OCI-LY1 (cell line): ENCODE results near the gene MACROD2.

Experiments used
- H2AFZ ChIP-seq: fragments of 200-600 bp; sonication (generic), shearing (Covaris generic); 2 replicates; pipeline ENCODE4 v1.6.0; 2014; ENCODE audit warnings: antibody characterized with exemption, mild to moderate bottlenecking, low read length
- H3F3A ChIP-seq: fragments of 200-600 bp; sonication (generic), shearing (Covaris generic); 2 replicates; pipeline ENCODE4 v1.6.0; 2014; ENCODE audit warnings: mild to moderate bottlenecking, antibody characterized with exemption, low read length, moderate library complexity; ENCODE audit not compliant: insufficient read depth
- H3K27ac ChIP-seq: fragments of 200-600 bp; sonication (generic); 2 replicates; pipeline ENCODE4 v1.5.1; 2014; ENCODE audit warnings: low read length, mixed run types, mild to moderate bottlenecking, low read depth; ENCODE audit not compliant: poor library complexity, severe bottlenecking
- H3K27me3 ChIP-seq: fragments of 200-600 bp; sonication (generic); 2 replicates; pipeline ENCODE4 v1.6.0; 2014; ENCODE audit warnings: antibody characterized with exemption, mild to moderate bottlenecking, low read length, moderate library complexity; ENCODE audit not compliant: insufficient read depth
- H3K36me3 ChIP-seq: fragments of 200-600 bp; sonication (generic); 2 replicates; pipeline ENCODE4 v1.6.1; 2014; ENCODE audit warnings: mild to moderate bottlenecking, antibody characterized with exemption, low read length, moderate library complexity, mixed read lengths; ENCODE audit not compliant: insufficient read depth
- H3K4me1 ChIP-seq: fragments of 200-600 bp; sonication (generic); 2 replicates; pipeline ENCODE4 v1.5.1; 2014; ENCODE audit warnings: mild to moderate bottlenecking, low read length, moderate library complexity; ENCODE audit not compliant: insufficient read depth, severe bottlenecking
- H3K4me2 ChIP-seq: fragments of 200-600 bp; sonication (generic), shearing (Covaris generic); 2 replicates; pipeline ENCODE4 v1.6.1; 2014; ENCODE audit warnings: low read length
- H3K4me3 ChIP-seq: fragments of 200-600 bp; sonication (generic); 2 replicates; pipeline ENCODE4 v1.5.1; 2014; ENCODE audit warnings: low read length, low read depth, mild to moderate bottlenecking, mixed read lengths; ENCODE audit not compliant: poor library complexity, severe bottlenecking
- H3K79me2 ChIP-seq: fragments of 200-600 bp; shearing (Covaris generic); 2 replicates; pipeline ENCODE4 v1.6.1; 2016; ENCODE audit warnings: mixed run types, low read length, mixed read lengths; ENCODE audit not compliant: insufficient read depth
- H3K9ac ChIP-seq: fragments of 200-600 bp; sonication (generic), shearing (Covaris generic); 2 replicates; pipeline ENCODE4 v1.6.1; 2014; ENCODE audit warnings: mild to moderate bottlenecking, low read length, mixed read lengths
- H3K9me2 ChIP-seq: fragments of 200-600 bp; sonication (generic), shearing (Covaris generic); 2 replicates; pipeline ENCODE4 v1.6.1; 2014; ENCODE audit warnings: low read depth, mild to moderate bottlenecking, low read length, mixed read lengths
- H3K9me3 ChIP-seq: fragments of 200-600 bp; shearing (Covaris generic); 2 replicates; pipeline ENCODE4 v1.6.1; 2014; ENCODE audit warnings: low read length, mixed read lengths
- H4K20me1 ChIP-seq: fragments of 200-600 bp; sonication (generic), shearing (Covaris generic); 2 replicates; pipeline ENCODE4 v1.6.0; 2016; ENCODE audit warnings: mild to moderate bottlenecking, low read length; ENCODE audit not compliant: insufficient read depth
- CTCF ChIP-seq: fragments of 200-600 bp; sonication (generic), shearing (Covaris generic); IDR thresholded peaks from 2 replicates; pipeline ENCODE4 v1.5.1; 2017; ENCODE audit warnings: mild to moderate bottlenecking, antibody characterized with exemption, low read length, moderate library complexity, mixed read lengths
- EZH2 ChIP-seq: fragments of 200-600 bp; sonication (generic), shearing (Covaris generic); IDR thresholded peaks from 2 replicates; pipeline ENCODE4 v1.8.0; 2017; ENCODE audit warnings: borderline replicate concordance, mixed run types, mild to moderate bottlenecking, antibody characterized with exemption, low read length, moderate library complexity, mixed read lengths

The MACROD2 gene

GRCh38 chr20:14986656-14987055 is 991.3 kb downstream of the MACROD2 start:
- H3K36me3 ChIP-seq, result no peaks in the 10 kb centered on the region
- H3K9me2 ChIP-seq, result no peaks in the 10 kb centered on the region
- no peak overlapping the region for H3K4me2 ChIP-seq
- TF ChIP-seq CTCF (no peak), EZH2 (no peak)
- no peaks in the 10 kb centered on the region for H3F3A ChIP-seq
- H3K4me1 ChIP-seq, result no peaks in the 10 kb centered on the region
- H2AFZ ChIP-seq, result no peak overlapping the region
- no peaks in the 10 kb centered on the region for H3K27me3 ChIP-seq
- no peaks in the 10 kb centered on the region for H3K9me3 ChIP-seq
- no peak overlapping the region for H3K9ac ChIP-seq
- H3K79me2 ChIP-seq, result no peaks in the 10 kb centered on the region
- H4K20me1 ChIP-seq, result no peaks in the 10 kb centered on the region
- H3K27ac ChIP-seq, result no peak overlapping the region
- no peak overlapping the region for H3K4me3 ChIP-seq

- Histone ChIP-seq H3K27ac (no peak overlapping the region), H2AFZ (no peak overlapping the region), H3K4me2 (no peak overlapping the region), H3K79me2 (no peaks in the 10 kb centered on the region), H3K9me3 (no peaks in the 10 kb centered on the region), H3K9ac (no peak overlapping the region), H3K4me3 (no peak overlapping the region), H3K36me3 (no peaks in the 10 kb centered on the region), H3K9me2 (no peaks in the 10 kb centered on the region), H3K4me1 (no peaks in the 10 kb centered on the region), H3K27me3 (no peaks in the 10 kb centered on the region), H4K20me1 (no peaks in the 10 kb centered on the region), H3F3A (no peaks in the 10 kb centered on the region)
- TF ChIP-seq EZH2 (no peak), CTCF (no peak)
These were observed 994.4 kb downstream of the MACROD2 start for GRCh38 chr20:14989535-14990290.

GRCh38 chr20:14991023-14991422 is 995.7 kb downstream of the MACROD2 start:
- Histone ChIP-seq H3K36me3 (no peaks in the 10 kb centered on the region), H3K9me3 (no peaks in the 10 kb centered on the region), H3K27me3 (no peaks in the 10 kb centered on the region), H3K4me1 (no peaks in the 10 kb centered on the region), H3K4me2 (no peak overlapping the region), H3K9me2 (no peaks in the 10 kb centered on the region), H3K27ac (no peak overlapping the region), H4K20me1 (no peaks in the 10 kb centered on the region), H3F3A (no peaks in the 10 kb centered on the region), H3K4me3 (no peak overlapping the region), H3K9ac (no peak overlapping the region), H3K79me2 (no peaks in the 10 kb centered on the region), H2AFZ (no peak overlapping the region)
- TF ChIP-seq CTCF, result no peak
- TF ChIP-seq EZH2, result no peak
